ENCODE results near the gene XIAP. TPM values are rescaled to one million over a fixed set of nuclear protein-coding genes. Genes with fewer than 3 reads are reported as not detected.
"Not testable (repeated sequence)": the region's sequence is repeated elsewhere in the genome, so short reads cannot be mapped to it uniquely, and the experiment has no call there.

XIAP gene
- 13.3 and 13.8 TPM in 2 replicates for total RNA-seq (2014; rRNA removed; shearing (Covaris generic))

GRCh38 chrX:123859846-123860838 lies at the start of gene XIAP:
TSS of gene XIAP (plus strand) at chrX:123860053. CDS start at chrX:123885663, 25,610 bp downstream.
- peak; percentile 58 for DNase-seq (ENCODE audit: low spot score)

DNA sequence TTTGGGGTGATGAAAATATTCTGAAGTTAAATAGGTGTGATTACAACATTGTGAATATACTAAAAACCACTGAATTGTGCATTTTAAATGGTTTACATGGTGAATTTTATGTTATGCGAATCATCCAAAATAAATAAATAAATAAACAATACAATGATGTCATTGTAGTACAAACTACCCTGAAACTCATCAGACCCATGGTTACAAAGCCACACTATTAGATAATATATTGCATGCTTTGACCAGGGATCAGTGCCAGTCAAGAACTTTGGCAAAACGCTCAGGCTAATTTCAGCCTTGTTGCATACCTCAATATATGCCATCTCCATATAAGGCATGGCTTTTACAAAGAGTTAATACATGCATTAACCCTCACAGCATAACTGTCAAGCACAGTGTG lies 45.5 kb upstream of the XIAP start:
- no peak for DNase-seq (ENCODE audit: low spot score)

DNA sequence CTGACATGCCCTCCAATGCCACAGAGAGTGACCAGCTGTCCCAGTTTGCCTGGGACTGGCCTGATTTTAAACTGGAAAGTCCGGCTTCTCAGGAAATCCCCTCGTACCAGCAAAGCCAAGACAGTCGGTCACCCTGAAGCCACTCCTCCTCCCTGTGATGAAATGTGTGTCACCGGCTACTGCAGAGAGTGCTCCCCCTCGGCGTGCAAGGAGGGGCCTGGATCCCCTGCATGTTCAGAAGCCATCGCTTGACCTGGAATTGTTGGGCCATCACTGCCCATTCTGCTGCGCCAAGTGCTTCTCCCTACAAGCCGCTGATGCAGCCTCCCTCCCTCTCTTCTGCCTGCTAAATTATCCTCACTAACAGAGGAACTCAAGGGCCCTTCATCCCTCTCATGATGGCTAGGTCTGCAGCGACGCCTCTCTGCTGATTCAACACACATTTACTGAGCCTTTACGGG lies 44.9 kb upstream of the XIAP start:
- DNase-seq (ENCODE audit: low spot score): not testable (repeated sequence)

DNA sequence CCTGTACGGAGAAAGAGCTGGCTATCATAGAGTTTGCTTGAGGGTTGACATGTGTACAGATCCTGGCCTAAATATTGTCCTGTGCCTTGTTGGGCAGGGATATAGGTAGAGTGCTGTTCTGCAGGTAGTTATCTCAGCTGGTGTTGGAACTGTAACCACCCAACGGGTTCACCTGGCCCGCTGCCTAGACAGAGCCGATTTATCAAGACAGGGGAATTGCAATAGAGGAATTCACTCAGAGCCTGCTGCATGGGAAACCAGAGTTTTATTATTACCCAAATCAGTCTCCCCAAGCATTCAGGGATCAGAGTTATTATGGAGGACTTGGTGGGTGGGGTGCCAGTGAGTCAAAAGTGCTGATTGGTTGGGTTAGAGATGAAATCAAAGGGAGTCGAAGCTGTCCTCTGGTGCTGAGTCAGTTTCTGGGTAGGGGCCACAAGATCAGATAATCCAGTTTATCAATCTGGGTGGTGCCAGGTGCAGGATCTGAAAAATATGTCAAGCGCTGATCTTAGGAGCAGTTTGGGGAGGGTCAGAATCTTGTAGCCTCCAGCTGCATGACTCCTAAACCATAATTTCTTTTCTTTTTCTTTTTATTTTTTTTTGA lies 42.5 kb upstream of the XIAP start:
- DNase-seq (ENCODE audit: low spot score): no peak

DNA sequence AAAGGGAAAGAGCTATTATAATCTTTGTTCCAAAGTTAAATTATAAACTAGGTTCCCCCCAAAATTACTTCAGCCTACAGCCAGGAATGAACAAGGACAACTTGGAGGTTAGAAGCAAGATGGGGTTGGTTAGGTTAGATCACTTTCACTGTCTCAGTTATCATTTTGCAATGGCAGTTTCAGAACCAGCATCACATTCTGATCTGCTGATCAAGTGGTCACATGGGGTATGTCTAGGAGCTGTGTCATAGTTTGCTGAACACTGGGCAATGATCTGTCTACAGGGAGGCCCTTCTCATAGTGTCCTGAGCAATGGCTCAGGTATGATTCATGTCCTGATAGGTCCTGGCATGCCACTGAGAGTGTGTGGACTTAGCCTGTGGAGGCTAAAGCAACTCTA lies 41.6 kb upstream of the XIAP start:
- peak; percentile 42 for DNase-seq (ENCODE audit: low spot score)

GRCh38 chrX:123822965-123823364 lies 36.9 kb upstream of the XIAP start:
- DNase-seq (ENCODE audit: low spot score): no peak

- DNase-seq (ENCODE audit: low spot score): no peak
These were observed 29.5 kb upstream of the XIAP start for GRCh38 chrX:123830309-123830708.

GRCh38 chrX:123833387-123833786 lies 26.5 kb upstream of the XIAP start:
- DNase-seq (ENCODE audit: low spot score): peak; percentile 33

DNA sequence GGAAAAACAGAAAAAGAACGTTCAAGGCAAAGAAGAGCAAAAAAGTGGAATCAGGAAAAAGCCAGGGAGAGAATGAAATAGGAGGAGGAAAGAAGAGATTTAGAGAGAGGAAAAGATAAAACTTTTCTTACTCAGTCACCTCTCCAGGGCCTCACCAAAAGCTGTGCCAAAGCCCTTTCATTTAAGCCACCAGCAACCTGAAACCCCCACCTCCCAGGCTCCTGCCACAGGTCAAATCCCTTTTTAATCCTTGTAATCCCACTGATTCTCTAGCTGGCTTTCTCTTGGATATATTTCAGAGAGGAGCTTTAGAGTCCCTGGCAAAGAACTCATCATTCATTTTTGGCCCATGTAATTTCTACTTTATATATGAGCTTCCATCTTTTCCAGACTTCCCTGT lies 25.7 kb upstream of the XIAP start:
- DNase-seq (ENCODE audit: low spot score): no peak

DNA sequence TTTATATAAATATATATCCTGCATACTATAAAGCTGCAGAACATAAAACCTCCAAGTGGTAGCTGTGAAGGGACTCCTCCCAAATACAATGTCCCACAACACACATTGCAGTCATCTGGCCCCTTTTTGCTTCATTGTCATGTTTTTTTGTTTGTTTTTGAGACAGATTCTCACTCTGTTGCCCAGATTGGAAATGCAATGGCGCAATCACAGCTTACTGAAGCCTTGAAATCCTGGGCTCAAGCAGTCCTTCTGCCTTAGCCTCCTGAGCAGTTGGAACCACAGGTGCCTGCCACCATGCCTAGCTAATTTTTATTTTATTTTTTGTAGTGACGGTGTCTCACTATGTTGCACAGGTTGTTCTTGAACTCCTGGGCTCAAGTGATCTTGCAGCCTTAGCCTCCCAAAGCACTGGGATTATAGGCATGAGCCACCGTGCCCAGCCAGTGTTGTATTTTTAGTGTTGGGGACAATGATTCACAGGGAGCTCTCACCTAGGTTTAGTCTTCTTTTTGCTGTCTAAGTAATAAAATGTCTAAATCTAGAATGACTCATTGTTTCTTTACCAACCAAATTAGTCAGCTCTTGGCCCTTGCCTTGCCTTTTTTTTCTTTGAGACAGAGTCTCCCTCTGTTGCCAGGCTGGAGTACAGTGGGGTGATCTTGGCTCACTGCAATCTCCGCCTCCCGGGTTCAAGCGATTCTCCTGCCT lies 24.0 kb upstream of the XIAP start:
- peak; percentile 73 for DNase-seq (ENCODE audit: low spot score)

GRCh38 chrX:123845129-123845528 lies 14.7 kb upstream of the XIAP start:
- not testable (repeated sequence) for DNase-seq (ENCODE audit: low spot score)

DNA sequence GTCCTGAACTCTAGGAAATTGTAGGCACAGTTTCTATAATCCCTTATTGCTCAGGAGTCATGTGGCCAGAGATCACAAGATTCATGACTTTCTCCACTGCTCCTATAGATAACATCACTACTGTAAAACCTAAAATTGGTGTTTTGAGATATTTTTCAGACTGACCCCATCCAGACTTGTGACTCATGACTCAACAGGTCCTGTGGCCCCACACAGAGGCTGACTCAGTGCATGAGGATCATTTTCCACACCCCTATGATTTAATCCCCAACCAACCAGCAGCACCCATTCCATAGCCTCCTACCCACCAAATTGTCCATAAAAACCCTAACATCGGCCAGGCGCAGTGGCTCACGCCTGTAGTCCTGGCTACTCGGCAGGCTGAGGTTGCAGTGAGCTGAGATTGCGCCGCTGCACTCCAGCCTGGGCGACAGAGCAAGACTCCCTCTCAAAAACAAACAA lies 13.2 kb upstream of the XIAP start:
- DNase-seq (ENCODE audit: low spot score): peak; percentile 80

GRCh38 chrX:123847056-123847455 lies 12.8 kb upstream of the XIAP start:
- DNase-seq (ENCODE audit: low spot score): no peak

GRCh38 chrX:123849096-123849495 lies 10.8 kb upstream of the XIAP start:
- no peak for DNase-seq (ENCODE audit: low spot score)

DNA sequence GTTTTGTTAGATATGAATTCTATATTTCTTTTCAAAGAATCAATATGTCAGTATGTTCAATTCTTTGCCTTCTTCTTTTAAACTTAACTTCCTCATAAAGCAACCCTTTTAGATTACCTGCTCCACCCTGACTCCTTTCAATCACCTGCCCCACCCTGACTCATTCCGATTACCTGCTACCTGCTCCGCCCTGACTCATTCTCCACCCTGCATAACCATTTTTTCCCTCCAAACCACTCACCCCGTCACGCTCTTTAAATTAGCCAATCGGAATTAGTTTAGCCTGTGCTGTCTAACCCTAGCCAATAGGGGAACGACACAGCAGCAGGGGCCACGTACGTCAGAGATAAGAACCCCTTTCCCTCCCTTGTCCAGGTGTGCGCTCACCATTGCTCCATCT lies 9.9 kb upstream of the XIAP start:
- not testable (repeated sequence) for DNase-seq (ENCODE audit: low spot score)

DNA sequence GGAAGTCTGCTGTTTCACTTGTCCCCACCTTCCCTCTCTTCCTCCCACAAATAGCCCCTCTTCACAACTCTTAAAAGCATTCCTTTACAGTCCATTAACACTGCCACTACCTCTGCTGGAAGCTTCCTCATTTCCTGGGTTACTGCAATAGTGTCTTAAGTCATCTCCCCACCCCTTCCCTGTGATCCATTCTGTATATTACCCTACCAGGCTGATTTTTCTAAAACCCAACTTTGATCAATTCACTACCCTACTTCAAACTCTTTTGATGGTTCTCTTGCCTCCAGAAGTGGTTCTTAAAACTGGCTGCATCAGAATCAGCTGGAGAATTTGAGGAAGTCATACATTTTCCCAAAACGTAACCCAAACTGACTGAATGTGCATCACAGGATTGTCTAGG lies 8.8 kb upstream of the XIAP start:
- DNase-seq (ENCODE audit: low spot score): no peak

- no peak for DNase-seq (ENCODE audit: low spot score)
These were observed 5.5 kb upstream of the XIAP start for GRCh38 chrX:123854329-123854728.

DNA sequence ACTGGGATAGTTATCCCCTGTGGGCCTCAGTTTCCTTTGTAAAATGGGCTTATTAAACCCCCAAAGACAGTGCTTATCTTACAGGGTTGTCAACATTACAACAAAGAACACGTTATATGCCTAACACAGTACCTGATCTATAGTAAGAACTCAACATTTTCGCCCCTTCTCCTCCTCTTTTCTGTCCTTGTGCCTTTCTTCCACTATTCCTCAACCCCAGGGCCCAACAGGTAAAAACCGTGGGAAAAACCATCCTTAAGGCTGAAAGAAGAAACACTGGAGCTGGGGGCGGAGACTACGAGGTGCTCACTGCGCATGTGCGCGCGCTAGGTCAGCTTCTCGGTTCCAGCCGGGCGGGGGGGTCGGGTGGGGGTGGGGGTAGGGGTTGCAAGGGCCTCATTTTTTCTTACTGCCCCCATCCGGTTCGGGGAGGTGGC lies 426 bp upstream of the XIAP start:
- peak; percentile 50 for DNase-seq (ENCODE audit: low spot score)

DNA sequence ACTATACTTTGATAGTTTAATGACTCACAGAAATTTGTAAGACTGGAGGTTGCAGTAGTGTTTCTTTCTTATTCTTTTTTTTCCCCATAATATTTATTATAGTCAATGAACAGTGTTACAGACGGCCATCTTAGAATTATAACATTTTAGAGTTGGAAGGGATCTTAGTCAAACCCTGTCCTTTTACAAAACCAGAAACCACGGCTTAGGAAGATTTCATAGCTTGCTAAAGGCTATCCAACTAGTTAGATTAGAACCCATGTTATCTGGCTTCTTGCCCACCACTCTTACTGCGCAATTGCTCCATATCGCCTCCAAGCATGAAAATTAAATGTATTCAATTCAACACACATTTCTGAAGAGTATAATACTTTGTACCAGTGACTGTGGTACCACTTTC lies 1.1 kb downstream of the XIAP start:
- no peak for DNase-seq (ENCODE audit: low spot score)

- DNase-seq (ENCODE audit: low spot score): no peak
These were observed 9.6 kb downstream of the XIAP start for GRCh38 chrX:123869488-123869887.

DNA sequence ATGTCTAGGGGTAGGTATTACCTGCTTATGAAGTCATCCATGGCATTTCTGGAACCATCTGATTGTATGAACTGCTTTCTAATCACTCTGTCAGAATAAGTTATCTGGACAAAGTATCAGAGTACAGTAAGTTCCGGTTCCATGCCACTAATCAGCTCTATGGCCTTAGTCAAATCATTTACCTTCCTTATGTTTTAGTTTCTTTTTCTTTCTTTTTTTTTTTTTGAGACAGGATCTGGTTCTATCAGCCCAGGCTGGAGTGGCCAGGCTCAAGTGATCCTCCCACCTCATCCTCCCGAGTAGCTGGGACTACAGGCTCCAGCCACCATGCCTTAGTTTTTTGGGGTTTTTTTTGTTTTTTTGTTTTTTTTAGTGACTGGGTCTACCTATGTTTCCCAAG lies 11.5 kb downstream of the XIAP start:
- DNase-seq (ENCODE audit: low spot score): no peak

GRCh38 chrX:123873956-123874355 lies 14.1 kb downstream of the XIAP start:
- no peak for DNase-seq (ENCODE audit: low spot score)

Data from A172 (cell line).